Activated CD4-positive, alpha-beta T cell treated with anti-CD3 and anti-CD28 coated beads, Interleukin-10, Interleukin-2, amounts not matched to agents 100 ng/mL and 50 ng/mL, durations not matched to agents 16 hours and 8 hours (primary cell): ENCODE data around the gene KRT8.

Source experiments
- DNase-seq: peaks from one replicate; pipeline ENCODE4 v3.0.0-alpha.2; 2020

KRT8 gene

GRCh38 chr12:52925717-52926595, 21.1 kb upstream of the KRT8 start:
- DNase-seq = no peak

GRCh38 chr12:52924764-52925716, 20.2 kb upstream of the KRT8 start:
- DNase-seq = no peak

- no peak for DNase-seq
These were observed 16.8 kb upstream of the KRT8 start for GRCh38 chr12:52921488-52922165.

- no peak for DNase-seq
These were observed 16.1 kb upstream of the KRT8 start for GRCh38 chr12:52920937-52921336.

- no peak for DNase-seq
These were observed 13.9 kb upstream of the KRT8 start for GRCh38 chr12:52918784-52919183.

GRCh38 chr12:52918351-52918750, 13.5 kb upstream of the KRT8 start:
- no peak for DNase-seq

GRCh38 chr12:52917800-52918199, 12.9 kb upstream of the KRT8 start:
- no peak for DNase-seq

- no peak for DNase-seq
These were observed 11.3 kb upstream of the KRT8 start for GRCh38 chr12:52916216-52916615.

GRCh38 chr12:52915637-52916036, 10.8 kb upstream of the KRT8 start:
- no peak for DNase-seq

- DNase-seq = no peak
These were observed 9.8 kb upstream of the KRT8 start for GRCh38 chr12:52914576-52915121.

- no peak for DNase-seq
These were observed 8.6 kb upstream of the KRT8 start for GRCh38 chr12:52913431-52913821.

- DNase-seq = no peak
These were observed 8.0 kb upstream of the KRT8 start for GRCh38 chr12:52912711-52913430.

GRCh38 chr12:52910248-52910883, 5.5 kb upstream of the KRT8 start:
- DNase-seq = no peak

GRCh38 chr12:52909796-52910195, 4.9 kb upstream of the KRT8 start:
- DNase-seq = no peak

- DNase-seq = no peak
These were observed 4.5 kb upstream of the KRT8 start for GRCh38 chr12:52909331-52909730.

- no peak for DNase-seq
These were observed 2.4 kb upstream of the KRT8 start for GRCh38 chr12:52907092-52907810.

- no peak for DNase-seq
These were observed 1.3 kb upstream of the KRT8 start for GRCh38 chr12:52906191-52906601.

- peak; percentile 58 for DNase-seq
These were observed 894 bp downstream of the KRT8 start for GRCh38 chr12:52903855-52904508.

GRCh38 chr12:52903285-52903854, 1.5 kb downstream of the KRT8 start:
- DNase-seq = peak; percentile 41
